Stimulated activated CD8-positive, alpha-beta memory T cell treated with anti-CD3 and anti-CD28 coated beads, Interleukin-4, amount 100 ng/mL, for 4 hours (primary cell): ENCODE data around the gene PGGHG.
"Not testable (repeated sequence)": the region's sequence is repeated elsewhere in the genome, so short reads cannot be mapped to it uniquely, and the experiment has no call there.

Experiments
- DNase-seq, 2 donors: peaks; one replicate each; pipeline ENCODE4 v3.0.0-alpha.2; 2020; ENCODE audit warnings: low read depth in 2 of 2, low spot score in 1 of 2

The PGGHG gene

GRCh38 chr11:297586-298405 is 8.9 kb downstream of the PGGHG start:
- DNase-seq = no peak

GRCh38 chr11:298406-299065 is 9.6 kb downstream of the PGGHG start:
- DNase-seq = no peak

GRCh38 chr11:299081-299891 is 10.4 kb downstream of the PGGHG start, which contains the start of gene IFITM5:
Gene IFITM5 (minus strand): TSS chr11:299526. CDS start chr11:299490, 36 bp downstream.
- no peak for DNase-seq

GRCh38 chr11:299951-300735 is 11.2 kb downstream of the PGGHG start:
- no peak for DNase-seq

GRCh38 chr11:303363-303762 is 14.4 kb downstream of the PGGHG start:
- no peak for DNase-seq

DNA sequence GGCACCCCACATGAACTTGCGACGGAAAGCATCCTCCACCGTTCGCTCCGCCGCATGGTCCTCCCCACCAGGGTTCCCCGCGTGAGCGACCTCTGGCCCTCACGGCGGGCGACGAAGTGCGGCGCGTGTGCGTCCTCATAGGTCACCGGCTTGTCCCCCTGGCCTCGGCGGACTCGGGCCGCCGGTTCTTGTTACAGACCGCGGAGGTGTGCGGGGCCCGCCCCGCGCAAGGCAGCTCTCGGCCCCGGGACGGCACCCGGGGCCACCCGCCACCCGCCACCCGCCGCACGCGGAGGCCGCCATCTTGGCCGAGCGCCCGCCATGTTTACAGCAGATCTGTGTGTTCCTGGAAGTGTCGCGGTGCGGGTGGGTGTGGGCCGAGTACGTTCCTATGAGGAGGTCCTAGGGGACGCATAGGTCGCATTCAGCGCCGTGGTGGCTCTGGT is 15.2 kb downstream of the PGGHG start:
- no peak for DNase-seq

DNA sequence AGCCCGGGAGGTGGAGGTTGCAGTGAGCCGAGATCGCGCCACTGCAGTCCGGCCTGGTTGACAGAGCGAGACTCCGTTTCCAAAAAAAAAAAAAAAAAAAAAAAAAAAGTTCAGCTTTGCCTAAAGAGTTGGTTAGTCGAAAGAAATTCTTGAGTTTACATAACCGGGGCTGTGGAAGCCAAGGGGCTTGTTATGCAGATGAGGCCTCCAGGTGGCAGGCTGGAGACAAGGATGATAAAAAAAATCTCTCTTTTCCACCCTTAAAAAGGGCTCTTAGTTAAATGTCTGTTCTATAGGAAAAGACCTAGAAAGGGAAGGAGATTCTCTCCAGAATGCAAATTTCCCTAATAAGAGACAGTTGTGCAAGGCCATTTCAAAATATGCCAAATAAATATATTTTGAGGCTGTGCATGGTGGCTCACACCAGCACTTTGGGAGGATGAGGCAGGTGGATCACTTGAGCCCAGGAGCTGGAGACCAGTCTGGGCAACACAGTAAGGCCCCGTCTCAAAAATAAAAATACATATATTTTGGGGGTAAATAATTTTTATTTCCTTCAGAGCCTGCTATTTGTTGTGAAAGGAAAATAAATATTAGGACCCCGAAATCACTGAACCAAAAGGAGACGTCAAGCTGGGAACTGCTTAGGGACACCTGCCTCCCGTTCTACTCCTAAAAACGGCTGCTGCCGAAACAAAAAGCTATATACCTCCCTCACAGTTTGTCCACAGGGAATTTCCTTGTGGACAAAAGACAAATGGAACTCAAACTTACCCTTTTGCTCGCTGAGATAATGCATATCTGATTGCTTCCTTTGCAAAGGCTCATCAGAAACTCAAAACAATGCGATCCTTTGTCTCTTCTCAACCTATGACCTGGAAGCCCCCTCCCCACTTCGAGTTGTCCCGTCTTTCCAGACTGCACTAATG is 16.3 kb downstream of the PGGHG start:
- no peak for DNase-seq

- no peak for DNase-seq
Measured at GRCh38 chr11:305844-306211, 16.9 kb downstream of the PGGHG start.

DNA sequence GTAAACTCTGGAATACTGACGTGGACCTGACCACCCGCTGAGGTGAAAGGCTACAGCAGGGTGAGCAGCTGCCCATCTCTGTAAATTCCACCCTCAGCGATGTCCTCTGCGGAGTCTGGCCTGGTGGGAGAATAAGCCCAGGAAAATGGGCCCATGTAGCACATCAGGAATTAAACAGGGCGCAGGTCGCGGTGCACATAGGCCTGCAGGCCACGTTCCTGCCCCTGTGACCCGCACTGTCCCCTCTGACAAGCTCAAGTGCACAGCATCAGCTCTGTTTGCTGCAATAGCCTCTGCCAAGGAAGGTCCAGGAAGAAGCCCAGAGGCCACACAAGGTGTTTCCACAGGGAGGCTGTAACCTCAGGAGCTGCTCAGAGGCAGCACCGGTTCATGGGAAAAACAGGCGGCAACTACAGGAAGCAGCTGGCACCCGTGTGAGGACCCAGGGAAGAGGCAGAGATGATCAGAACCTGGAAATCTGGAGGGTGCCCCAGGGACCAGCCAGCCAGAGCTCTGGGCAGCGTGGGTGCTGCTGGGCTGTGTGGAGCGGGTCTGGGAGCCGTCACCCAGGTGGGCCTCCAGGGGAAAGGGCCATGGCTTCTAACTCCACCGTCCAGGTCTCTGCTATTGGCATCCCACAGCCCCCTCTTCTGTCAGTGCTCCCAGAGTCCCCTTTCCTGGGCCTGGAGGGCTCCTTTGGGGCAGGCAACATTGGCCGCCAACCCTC is 17.9 kb downstream of the PGGHG start:
- no peak for DNase-seq

- DNase-seq = not testable (repeated sequence)
Measured at GRCh38 chr11:307766-308708, 19.1 kb downstream of the PGGHG start, which contains the start of gene IFITM2. Gene IFITM2 (plus strand): TSS chr11:307816. CDS start chr11:308193, 377 bp downstream.

DNA sequence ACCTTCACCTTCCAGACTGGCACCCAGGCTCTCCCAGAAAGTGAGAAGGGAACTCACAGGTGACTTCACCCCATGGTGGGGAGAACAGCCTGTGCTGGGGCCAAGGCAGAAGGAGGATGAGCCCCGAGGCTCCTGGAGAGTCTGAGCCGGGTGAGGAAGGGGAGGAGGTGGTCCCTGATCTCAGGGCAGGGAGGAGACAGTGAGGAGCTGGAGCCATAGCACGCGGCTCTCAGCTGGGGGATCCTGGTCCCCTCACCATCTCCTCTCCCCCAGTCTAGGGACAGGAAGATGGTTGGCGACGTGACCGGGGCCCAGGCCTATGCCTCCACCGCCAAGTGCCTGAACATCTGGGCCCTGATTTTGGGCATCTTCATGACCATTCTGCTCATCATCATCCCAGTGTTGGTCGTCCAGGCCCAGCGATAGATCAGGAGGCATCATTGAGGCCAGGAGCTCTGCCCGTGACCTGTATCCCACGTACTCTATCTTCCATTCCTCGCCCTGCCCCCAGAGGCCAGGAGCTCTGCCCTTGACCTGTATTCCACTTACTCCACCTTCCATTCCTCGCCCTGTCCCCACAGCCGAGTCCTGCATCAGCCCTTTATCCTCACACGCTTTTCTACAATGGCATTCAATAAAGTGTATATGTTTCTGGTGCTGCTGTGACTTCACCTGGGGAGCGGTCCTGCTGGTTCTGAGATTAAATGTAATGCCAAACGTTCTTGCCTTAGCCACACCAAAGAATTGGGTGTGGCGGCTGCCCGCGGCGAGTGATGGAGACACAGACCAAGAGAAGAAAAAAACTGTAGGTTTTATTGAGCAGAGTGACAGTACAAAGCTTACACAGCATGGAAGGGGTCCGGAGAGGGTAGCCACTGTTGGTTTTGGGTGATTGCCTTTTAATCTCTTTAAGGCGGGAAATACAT is 20.1 kb downstream of the PGGHG start:
- not testable (repeated sequence) for DNase-seq

DNA sequence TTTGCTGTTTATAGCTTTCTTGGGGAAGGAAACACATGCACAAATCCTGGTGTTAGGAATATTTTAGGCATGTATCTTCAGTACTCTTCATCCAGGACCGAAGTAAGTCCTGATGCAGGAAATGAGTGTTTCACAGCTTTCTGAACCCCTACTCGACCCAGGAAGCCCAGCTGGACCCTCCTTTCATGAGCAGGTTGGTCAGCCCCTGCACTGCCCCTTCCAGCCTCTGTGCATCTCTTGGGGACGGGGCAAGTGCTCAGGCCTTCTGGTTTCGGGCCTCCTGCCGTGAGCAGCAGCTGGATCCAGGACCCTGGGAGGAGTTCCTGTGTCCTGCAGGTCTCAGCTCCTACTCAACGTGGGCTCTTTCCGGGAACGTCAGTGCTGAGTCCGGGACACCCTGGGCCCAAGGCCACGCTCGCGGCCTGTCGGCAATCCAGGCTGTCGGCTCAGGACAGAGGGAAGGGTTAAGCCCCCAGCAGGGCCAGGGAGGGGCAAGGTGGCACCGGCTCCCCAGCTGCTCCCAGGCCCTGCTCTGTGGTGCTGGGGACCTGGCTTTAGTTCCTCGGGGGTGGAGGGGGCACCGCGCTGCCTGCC is 21.1 kb downstream of the PGGHG start:
- DNase-seq = not testable (repeated sequence)

GRCh38 chr11:311013-311748 is 22.3 kb downstream of the PGGHG start:
- not testable (repeated sequence) for DNase-seq

DNA sequence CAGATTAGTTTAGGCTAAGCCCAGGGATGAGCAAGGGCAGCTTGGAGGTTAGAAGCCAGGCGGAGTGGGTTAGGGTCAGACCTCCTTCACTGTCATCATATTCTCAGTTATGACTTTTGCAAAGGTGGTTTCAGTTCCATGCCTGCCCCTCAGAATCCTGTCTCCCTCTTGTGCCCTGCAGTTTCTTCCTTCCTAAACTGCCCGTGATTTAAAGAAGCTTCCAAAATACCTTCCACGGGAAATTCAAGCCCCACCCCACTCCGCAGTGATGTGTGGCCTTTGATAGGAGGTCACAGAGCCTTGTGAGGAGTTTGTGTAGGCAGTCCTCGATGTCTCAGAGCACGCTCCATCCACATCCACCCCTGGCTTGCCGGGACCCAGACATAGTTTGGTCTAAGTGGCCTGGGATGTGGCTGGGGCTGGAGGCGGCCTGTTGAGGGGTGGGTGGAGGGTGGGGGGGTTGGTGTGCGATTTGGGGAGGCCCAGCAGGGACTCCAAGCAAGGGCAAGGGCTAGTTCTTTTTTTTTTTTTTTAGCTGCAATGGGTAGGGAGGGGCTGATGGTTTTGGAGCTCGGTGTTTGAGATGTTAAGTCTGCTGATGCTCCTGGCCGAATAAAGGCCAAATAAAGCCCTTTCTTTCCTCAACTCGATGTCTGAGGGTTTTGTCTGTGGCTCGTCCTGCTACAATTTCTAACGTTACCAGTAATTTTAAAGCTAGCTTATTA is 23.3 kb downstream of the PGGHG start:
- no peak for DNase-seq

- DNase-seq = no peak
Measured at GRCh38 chr11:313304-313786, 24.4 kb downstream of the PGGHG start.
